ENCODE data around the gene BTBD2.
"Not testable (repeated sequence)": the region's sequence is repeated elsewhere in the genome, so short reads cannot be mapped to it uniquely, and the experiment has no call there.

The BTBD2 gene

GRCh38 chr19:1991018-1991913 is 24.2 kb downstream of the BTBD2 start:
- no peak overlapping the region for H3K4me3 ChIP-seq (ENCODE audit: low read length)
- TF ChIP-seq CTCF (conservative IDR thresholded peaks at IDR 0.05; ENCODE audit: low read length) = no peak
- no peak for DNase-seq (ENCODE audit: low read depth)

- no peak for TF ChIP-seq CTCF (conservative IDR thresholded peaks at IDR 0.05; ENCODE audit: low read length)
These were observed 25.1 kb downstream of the BTBD2 start for GRCh38 chr19:1990230-1991017.

GRCh38 chr19:1989513-1990229 is 25.8 kb downstream of the BTBD2 start:
- no peak for DNase-seq (ENCODE audit: low read depth)
- H3K4me3 ChIP-seq (ENCODE audit: low read length) = no peak overlapping the region
- TF ChIP-seq CTCF (conservative IDR thresholded peaks at IDR 0.05; ENCODE audit: low read length) = no peak

More at GRCh38 chr19:1990230-1991017, 25.1 kb downstream of the BTBD2 start:
- DNase-seq (ENCODE audit: low read depth) = no peak
- no peak overlapping the region for H3K4me3 ChIP-seq (ENCODE audit: low read length)

- H3K4me3 ChIP-seq (ENCODE audit: low read length); DNase-seq (ENCODE audit: low read depth): not testable (repeated sequence)
These were observed 27.1 kb downstream of the BTBD2 start for GRCh38 chr19:1988464-1988863.

GRCh38 chr19:1987197-1988187 is 28.0 kb downstream of the BTBD2 start:
- no peak for TF ChIP-seq CTCF (conservative IDR thresholded peaks at IDR 0.05; ENCODE audit: low read length)
- no peak overlapping the region for H3K4me3 ChIP-seq (ENCODE audit: low read length)

GRCh38 chr19:1986357-1987162 is 29.0 kb downstream of the BTBD2 start:
- H3K4me3 ChIP-seq (ENCODE audit: low read length) = no peak overlapping the region
- TF ChIP-seq CTCF (conservative IDR thresholded peaks at IDR 0.05; ENCODE audit: low read length) = no peak
- DNase-seq (ENCODE audit: low read depth) = no peak

More at GRCh38 chr19:1987197-1988187, 28.0 kb downstream of the BTBD2 start:
- no peak for DNase-seq (ENCODE audit: low read depth)
